GM12878 (cell line): ENCODE data around the gene RPL32. TPM values are rescaled to one million over a fixed set of nuclear protein-coding genes. Genes with fewer than 3 reads are reported as not detected.
A peak's percentile ranks its signal among the peaks of the same experiment; 100 is the strongest.

Source experiments
- ATAC-seq: fragments of 200-7000 bp; cut with Tn5 transposase; 3 replicates; pipeline ENCODE4 v1.9.1; 2020; ENCODE audit warnings: mild to moderate bottlenecking, moderate library complexity
- BruUV-seq: library from RNA; stranded (reverse); fragments of 400-500 nt; replicated peaks from 2 replicates; lab custom pipeline; 2021; lab: Mats Ljungman, UMichigan
- CTCF ChIA-PET: fragments of 300-600 bp; sonication (Branson Sonifier 250); formaldehyde crosslinking; extraction: SDS; loops from one replicate; lab custom pipeline; 2021; ENCODE audit warnings: inconsistent platforms; lab: Yijun Ruan, JAX
- POLR2A ChIA-PET: fragments of 350-600 bp; formaldehyde crosslinking; extraction: SDS; loops from one replicate; lab custom pipeline; 2021; ENCODE audit warnings: inconsistent platforms; lab: Charles Lee
- RAD21 ChIA-PET: fragments of 300-600 bp; sonication (Branson Sonifier 250); formaldehyde crosslinking; loops from one replicate; lab custom pipeline; 2023; ENCODE audit warnings: antibody characterized with exemption; ENCODE audit not compliant: unreplicated experiment; lab: Charles Lee
- SMC1A ChIA-PET: fragments of 300-600 bp; sonication (Branson Sonifier 250); formaldehyde crosslinking; loops from one replicate; lab custom pipeline; 2023; ENCODE audit not compliant: unreplicated experiment, uncharacterized antibody; lab: Charles Lee
- DNase-seq: peaks from one replicate; pipeline ENCODE4 v3.0.0-alpha.2; 2011; ENCODE audit warnings: low read depth, low spot score
- FAIRE-seq: peaks from 3 replicates; lab custom pipeline; 2011; peaks lifted over from hg19 to GRCh38; lab: Jason Lieb, UNC
- H2AFZ ChIP-seq: 2 replicates; pipeline ENCODE4 v1.6.0; 2011; ENCODE audit warnings: low read depth, low read length, control low read depth; ENCODE audit not compliant: control insufficient read depth
- H3K27ac ChIP-seq: 2 replicates; pipeline ENCODE4 v1.5.1; 2011; ENCODE audit warnings: control low read depth; ENCODE audit not compliant: control insufficient read depth, insufficient read depth
- H3K27me3 ChIP-seq, 2 experiments: replicated peaks in 1 of 2; 2 replicates each; pipeline versions ENCODE4 v1.6.0 to v1.6.1; 2011; ENCODE audit warnings: low read length in 1 of 2; ENCODE audit not compliant: control insufficient read depth in 2 of 2, insufficient read depth in 2 of 2
- H3K36me3 ChIP-seq, 2 experiments: 2 replicates each; pipeline ENCODE4 v1.5.1; 2011; ENCODE audit warnings: low read length in 1 of 2; ENCODE audit not compliant: control insufficient read depth in 2 of 2, insufficient read depth in 2 of 2
- H3K4me1 ChIP-seq: 2 replicates; pipeline ENCODE4 v1.6.1; 2011; ENCODE audit warnings: mild to moderate bottlenecking, low read length, moderate library complexity, mixed read lengths; ENCODE audit not compliant: control insufficient read depth, insufficient read depth
- H3K4me2 ChIP-seq: 2 replicates; pipeline ENCODE4 v1.6.0; 2011; ENCODE audit warnings: control low read depth; ENCODE audit not compliant: control insufficient read depth, insufficient read depth
- H3K4me3 ChIP-seq: fragments of 200-600 bp; sonication (generic); 2 replicates; pipeline ENCODE4 v1.5.1; 2016
- H3K79me2 ChIP-seq: 2 replicates; pipeline ENCODE4 v1.6.0; 2011; ENCODE audit warnings: low read length; ENCODE audit not compliant: control insufficient read depth, insufficient read depth
- H3K9ac ChIP-seq: 2 replicates; pipeline ENCODE4 v1.8.0; 2011; ENCODE audit warnings: low read length, control low read depth, mixed read lengths; ENCODE audit not compliant: control insufficient read depth, insufficient read depth
- H3K9me3 ChIP-seq: replicated peaks from 3 replicates; pipeline ENCODE4 v1.5.1; 2011; ENCODE audit warnings: mild to moderate bottlenecking, low read length; ENCODE audit not compliant: control insufficient read depth, insufficient read depth
- H4K20me1 ChIP-seq: 2 replicates; pipeline ENCODE4 v1.6.0; 2011; ENCODE audit not compliant: control insufficient read depth, insufficient read depth
- PAX8 ChIP-seq: fragments of 450-650 bp; IDR thresholded peaks from 2 replicates; pipeline ENCODE4 v1.6.1; 2017; ENCODE audit warnings: mild to moderate bottlenecking, moderate library complexity
- POLR2A ChIP-seq: IDR thresholded peaks from 2 replicates; pipeline ENCODE4 v1.6.1; 2011; ENCODE audit warnings: low read depth, mild to moderate bottlenecking, low read length
- POLR2AphosphoS5 ChIP-seq: IDR thresholded peaks from 2 replicates; pipeline ENCODE4 v1.6.1; 2011; ENCODE audit warnings: mild to moderate bottlenecking, low read length, inconsistent platforms
- ZSCAN29 ChIP-seq: fragments of 450-650 bp; IDR thresholded peaks from 2 replicates; pipeline ENCODE4 v1.6.1; 2017; ENCODE audit warnings: mild to moderate bottlenecking, moderate library complexity
- WGBS: methylation state at CpG from one replicate; pipeline ENCODE4 v1.1.6; 2016; ENCODE audit warnings: low lambda C conversion rate; ENCODE audit not compliant: insufficient replicate concordance, insufficient coverage; ENCODE audit errors: missing lambda C conversion rate; 5-methylcytosine and 5-hydroxymethylcytosine counted together
- in situ Hi-C: fragments of 300-500 bp; cut with MboI; formaldehyde crosslinking; loops from 9 replicates; pipeline ENCODE4 v1.14.3; 2018; ENCODE audit warnings: mixed read lengths
- intact Hi-C: fragments of 100-400 bp; cut with micrococcal nuclease; formaldehyde crosslinking; loops from one replicate; pipeline ENCODE4 v1.14.2; 2022; ENCODE audit not compliant: unreplicated experiment
- polyA plus RNA-seq, 11 experiments: library from polyadenylated mRNA; depleted of rRNA in 4 of 11; unstranded in 6 of 11; stranded (reverse) in 5 of 11; fragments of >200 nt; fragmentation: Nextera tagmentation in 4 of 11; fragmentation: Illumina TruSeq in 1 of 11; extraction: Ambion mirVana in 4 of 11; extraction: Trizol in 1 of 11; gene quantifications; 1 replicate in 1 of 11; 2 replicates in 10 of 11; pipeline versions ENCODE4 v1.2.1 to v1.2.3, GENCODE V29; 2011 to 2016; ENCODE audit warnings: inconsistent platforms in 2 of 11, missing spikeins in 2 of 11, low read depth in 1 of 11
- total RNA-seq, 4 experiments: library from RNA; depleted of rRNA in 3 of 4; stranded (reverse); fragments of >200 nt in 3 of 4; fragmentation: Illumina TruSeq in 1 of 4; extraction: Trizol in 1 of 4; gene quantifications; 2 replicates each; pipeline versions ENCODE4 v1.2.1 to v1.2.3, GENCODE V29; 2013 to 2021
- TF ChIP-seq, protein P1 (sequence below), 3 experiments: IDR thresholded peaks in 2 of 3; conservative IDR thresholded peaks in 1 of 3; 2 replicates each; pipeline ENCODE4 v1.5.1; 2011; ENCODE audit warnings: low read depth in 3 of 3, low read length in 3 of 3, mild to moderate bottlenecking in 3 of 3, control low read depth in 2 of 3, moderate library complexity in 2 of 3, inconsistent platforms in 1 of 3, mixed read lengths in 1 of 3; ENCODE audit not compliant: control insufficient read depth in 2 of 3, insufficient read depth in 1 of 3; ENCODE audit errors: extremely low read depth in 1 of 3

Gene RPL32
- total and polyA plus RNA-seq, 10 of the 15 experiments (the other 5 are each of a cell fraction or from before 2014, with no cell fraction given) = 1,533 to 5,147 (median 3,350) TPM

DNA sequence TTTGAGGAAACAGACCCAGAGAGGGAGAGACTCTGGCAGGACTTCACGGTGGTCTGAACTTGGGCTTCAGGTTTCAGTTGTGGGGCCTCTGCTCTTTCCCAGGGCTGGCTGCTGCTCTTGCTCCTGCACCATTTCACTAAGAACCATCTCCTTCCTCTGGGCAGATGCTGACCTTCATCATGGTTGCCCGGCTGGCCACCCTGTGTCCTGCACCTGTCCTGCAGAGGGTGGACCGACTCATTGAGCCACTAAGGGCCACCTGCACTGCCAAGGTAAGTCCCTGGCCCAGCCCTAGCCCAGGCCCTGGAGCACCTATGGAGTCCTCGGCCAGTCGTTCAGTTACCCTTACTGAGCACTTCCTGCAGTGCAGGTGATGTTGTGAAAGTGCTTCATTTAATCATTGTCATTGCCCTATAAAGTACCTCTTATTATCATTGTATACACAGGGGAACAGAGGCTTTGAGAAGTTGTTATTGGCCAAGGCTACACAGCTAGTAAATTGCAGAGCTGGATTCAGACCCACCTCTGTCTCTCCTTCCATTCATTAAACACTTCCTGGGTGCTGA is 10.0 kb downstream of the RPL32 start:
- H3K4me2 ChIP-seq = no peak overlapping the region
- H3K27ac ChIP-seq = no peak overlapping the region
- H3K4me3 ChIP-seq = no peak overlapping the region
- peaks cover 1% of the 10 kb centered on the region; the same call in 1 of the 2 replicates for H3K79me2 ChIP-seq
- SMC1A ChIA-PET = no interaction called here
- DNase-seq = no peak
- no peak overlapping the region for H3K9ac ChIP-seq
- H3K4me1 ChIP-seq = no peaks in the 10 kb centered on the region
- POLR2A ChIA-PET = no interaction called here
- no peak for TF ChIP-seq ZSCAN29
- TF ChIP-seq POLR2AphosphoS5 = 0 out of 2 replicates have a peak, but pooled peaks have one; percentile 34
- peak; percentile 67; the same call in 1 of the 2 replicates for TF ChIP-seq POLR2A
- RAD21 ChIA-PET = no interaction called here
- no peaks in the 10 kb centered on the region; the same call in none of the 2 replicates for H4K20me1 ChIP-seq
- H3K36me3 ChIP-seq = peaks cover 31 to 37% of the 10 kb centered on the region in 2 experiments
- 75% methylated on average over 5 of the region's 5 CpGs for WGBS
- no peaks in the 10 kb centered on the region for H3K9me3 ChIP-seq
- CTCF ChIA-PET = interaction anchor here (1.0 kb wide), 1 partner anchor 11 kb away, joined by 4 read pairs; no protein-coding TSS in a partner anchor
- H2AFZ ChIP-seq = no peak overlapping the region
- peak; percentile 14 for ATAC-seq
- FAIRE-seq = no peak
- H3K27me3 ChIP-seq = no peaks in the 10 kb centered on the region
- in situ Hi-C loops = no loop called here
- no TSS peak for BruUV-seq
- intact Hi-C loops = no loop called here

DNA sequence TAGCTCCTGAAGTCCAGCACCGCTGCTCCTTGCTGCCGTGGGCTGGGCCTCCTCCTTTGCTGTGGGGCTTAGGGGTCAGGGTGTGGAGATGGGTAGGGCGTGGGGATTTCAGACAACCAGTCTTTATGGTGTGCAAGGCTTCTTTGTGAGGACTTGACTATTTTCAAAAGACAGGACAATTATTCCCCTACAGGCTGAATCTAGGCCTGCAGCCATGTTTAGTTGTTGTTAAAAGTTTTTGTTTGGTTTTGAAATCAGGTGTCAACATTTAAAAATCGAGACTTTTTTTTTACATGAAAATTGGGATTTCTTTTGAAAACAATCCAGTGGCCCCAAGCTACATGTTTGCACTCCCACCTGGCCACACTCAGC is 10.6 kb downstream of the RPL32 start:
- DNase-seq = no peak
- 86% methylated on average over 4 of the region's 4 CpGs for WGBS
- H3K79me2 ChIP-seq = no peaks in the 10 kb centered on the region
- H3K36me3 ChIP-seq = peaks cover 28 to 32% of the 10 kb centered on the region in 2 experiments
- no peak overlapping the region for H2AFZ ChIP-seq
- FAIRE-seq = no peak
- intact Hi-C loops = no loop called here
- no peaks in the 10 kb centered on the region; the same call in none of the 2 replicates for H4K20me1 ChIP-seq
- TF ChIP-seq, protein P1, sequence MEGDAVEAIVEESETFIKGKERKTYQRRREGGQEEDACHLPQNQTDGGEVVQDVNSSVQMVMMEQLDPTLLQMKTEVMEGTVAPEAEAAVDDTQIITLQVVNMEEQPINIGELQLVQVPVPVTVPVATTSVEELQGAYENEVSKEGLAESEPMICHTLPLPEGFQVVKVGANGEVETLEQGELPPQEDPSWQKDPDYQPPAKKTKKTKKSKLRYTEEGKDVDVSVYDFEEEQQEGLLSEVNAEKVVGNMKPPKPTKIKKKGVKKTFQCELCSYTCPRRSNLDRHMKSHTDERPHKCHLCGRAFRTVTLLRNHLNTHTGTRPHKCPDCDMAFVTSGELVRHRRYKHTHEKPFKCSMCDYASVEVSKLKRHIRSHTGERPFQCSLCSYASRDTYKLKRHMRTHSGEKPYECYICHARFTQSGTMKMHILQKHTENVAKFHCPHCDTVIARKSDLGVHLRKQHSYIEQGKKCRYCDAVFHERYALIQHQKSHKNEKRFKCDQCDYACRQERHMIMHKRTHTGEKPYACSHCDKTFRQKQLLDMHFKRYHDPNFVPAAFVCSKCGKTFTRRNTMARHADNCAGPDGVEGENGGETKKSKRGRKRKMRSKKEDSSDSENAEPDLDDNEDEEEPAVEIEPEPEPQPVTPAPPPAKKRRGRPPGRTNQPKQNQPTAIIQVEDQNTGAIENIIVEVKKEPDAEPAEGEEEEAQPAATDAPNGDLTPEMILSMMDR (IDR thresholded peaks at IDR 0.05 in 2 of 3, conservative IDR thresholded peaks at IDR 0.05 in 1 of 3; ENCODE audit: control insufficient read depth in 2 of 3, extremely low read depth in 1 of 3, insufficient read depth in 1 of 3, low read depth in 3 of 3, low read length in 3 of 3) = peak in 1 of 3 experiments; percentile 25; a peak in 2 of 6 replicates
- TF ChIP-seq PAX8 = no peak
- in situ Hi-C loops = no loop called here
- H3K27ac ChIP-seq = no peak overlapping the region
- ATAC-seq = peak; percentile 28
- ChIA-PET RAD21 (no interaction called here), SMC1A (no interaction called here), POLR2A (no interaction called here), CTCF (interaction anchor here (1.0 to 1.3 kb wide), 2 partner anchors 11 to 60 kb away, joined by 3 to 4 read pairs; no protein-coding TSS in a partner anchor)
- no peaks in the 10 kb centered on the region for H3K27me3 ChIP-seq
- H3K4me1 ChIP-seq = no peaks in the 10 kb centered on the region
- no peaks in the 10 kb centered on the region for H3K9me3 ChIP-seq
- no TSS peak for BruUV-seq
- no peak overlapping the region for H3K4me2 ChIP-seq
- no peak overlapping the region for H3K4me3 ChIP-seq
- H3K9ac ChIP-seq = no peak overlapping the region
